NCI-H2107 (cell line): Measurements from ENCODE around the gene USP17L10.
"Not testable (repeated sequence)": the region's sequence is repeated elsewhere in the genome, so short reads cannot be mapped to it uniquely, and the experiment has no call there.

Experiments
- DNase-seq: peaks from one replicate; lab custom pipeline; 2025; lab: John Stamatoyannopoulos, UW

The USP17L10 gene, protein sequence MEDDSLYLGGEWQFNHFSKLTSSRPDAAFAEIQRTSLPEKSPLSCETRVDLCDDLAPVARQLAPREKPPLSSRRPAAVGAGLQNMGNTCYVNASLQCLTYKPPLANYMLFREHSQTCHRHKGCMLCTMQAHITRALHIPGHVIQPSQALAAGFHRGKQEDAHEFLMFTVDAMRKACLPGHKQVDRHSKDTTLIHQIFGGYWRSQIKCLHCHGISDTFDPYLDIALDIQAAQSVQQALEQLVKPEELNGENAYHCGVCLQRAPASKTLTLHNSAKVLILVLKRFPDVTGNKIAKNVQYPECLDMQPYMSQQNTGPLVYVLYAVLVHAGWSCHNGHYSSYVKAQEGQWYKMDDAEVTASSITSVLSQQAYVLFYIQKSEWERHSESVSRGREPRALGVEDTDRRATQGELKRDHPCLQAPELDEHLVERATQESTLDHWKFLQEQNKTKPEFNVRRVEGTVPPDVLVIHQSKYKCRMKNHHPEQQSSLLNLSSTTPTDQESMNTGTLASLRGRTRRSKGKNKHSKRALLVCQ

GRCh38 chr4:9210357-9210756 is at the start of gene USP17L10:
Gene USP17L10 (plus strand): TSS chr4:9210657. CDS start chr4:9210657, 0 bp downstream.
- DNase-seq = not testable (repeated sequence)

DNA sequence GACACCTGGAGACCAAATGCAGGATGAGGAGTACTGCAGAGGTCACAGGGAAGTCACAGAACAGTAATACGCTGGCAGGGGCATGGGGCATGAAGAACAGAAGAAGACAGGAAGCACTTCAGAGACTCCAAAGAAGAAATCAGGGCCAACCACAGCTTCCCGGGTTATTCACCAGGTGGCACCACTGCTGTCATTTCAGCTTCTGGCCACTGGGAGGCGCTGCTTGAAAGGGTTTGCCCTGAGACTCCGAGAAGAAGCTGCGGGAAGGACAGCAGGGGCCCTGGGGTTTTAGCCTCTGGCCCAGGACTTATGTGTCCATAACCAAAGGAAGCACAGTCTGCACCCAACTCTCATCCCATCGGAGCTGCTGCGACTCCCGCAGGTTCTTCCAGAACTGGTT is 44.5 kb upstream of the USP17L10 start:
- not testable (repeated sequence) for DNase-seq

- not testable (repeated sequence) for DNase-seq
Measured at GRCh38 chr4:9169791-9170459, 40.5 kb upstream of the USP17L10 start, which contains the start of gene FAM90A26. Gene FAM90A26 (plus strand): TSS chr4:9170409. CDS start chr4:9173173, 2,764 bp downstream.

DNA sequence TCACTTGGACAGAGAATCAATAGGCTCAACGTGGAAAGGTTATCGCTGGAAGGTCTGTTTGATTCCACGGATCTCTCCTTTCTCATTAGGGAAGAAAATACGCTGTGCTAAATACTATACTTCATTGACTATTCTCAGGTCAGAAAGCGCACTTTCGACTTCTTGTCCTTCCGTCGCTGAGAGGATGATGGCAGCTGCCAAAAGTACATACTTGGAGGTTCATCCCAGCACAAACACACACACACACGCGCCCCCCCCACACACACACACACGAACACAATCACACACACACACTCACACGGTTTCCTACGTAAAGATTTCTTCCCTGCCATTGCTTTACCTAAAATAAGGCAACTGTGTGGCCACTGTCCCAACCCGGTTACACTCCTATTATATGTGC is 4.2 kb downstream of the USP17L10 start:
- DNase-seq = not testable (repeated sequence)

GRCh38 chr4:9215105-9215504 is 4.6 kb downstream of the USP17L10 start, which contains the start of gene USP17L11:
Gene USP17L11 (plus strand): TSS chr4:9215405. CDS start chr4:9215405, 0 bp downstream.
- DNase-seq = not testable (repeated sequence)

GRCh38 chr4:9219852-9220251 is 9.4 kb downstream of the USP17L10 start, which contains the start of gene USP17L12:
Gene USP17L12 (plus strand): TSS chr4:9220152. CDS start chr4:9220152, 0 bp downstream.
- not testable (repeated sequence) for DNase-seq

GRCh38 chr4:9224596-9224995 is 14.1 kb downstream of the USP17L10 start, which contains the start of gene USP17L13:
Gene USP17L13 (plus strand): TSS chr4:9224896. CDS start chr4:9224896, 0 bp downstream.
- DNase-seq = not testable (repeated sequence)

- DNase-seq = not testable (repeated sequence)
Measured at GRCh38 chr4:9230249-9230648, 19.8 kb downstream of the USP17L10 start.

DNA sequence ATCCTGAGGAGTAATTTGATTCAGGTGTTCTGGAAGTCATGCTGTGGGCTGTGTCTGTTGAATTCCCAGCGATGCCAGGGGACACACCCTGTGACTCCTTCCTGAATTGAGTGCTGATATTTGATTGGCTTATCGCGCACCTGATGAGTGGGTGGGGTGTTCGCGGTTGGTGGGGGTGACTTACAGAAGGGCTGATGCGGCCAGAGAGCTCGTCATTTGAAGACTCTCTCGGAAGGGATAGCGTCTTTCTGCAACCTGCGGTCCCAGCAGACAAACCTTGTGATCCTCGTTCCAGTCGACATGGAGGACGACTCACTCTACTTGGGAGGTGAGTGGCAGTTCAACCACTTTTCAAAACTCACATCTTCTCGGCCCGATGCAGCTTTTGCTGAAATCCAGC is 23.6 kb downstream of the USP17L10 start, which contains the start of gene USP17L15:
Gene USP17L15, plus strand, starts transcription at position 301 of the 400 bp plus-strand sequence. Its CDS starts 0 bp downstream, at position 301.
- not testable (repeated sequence) for DNase-seq

DNA sequence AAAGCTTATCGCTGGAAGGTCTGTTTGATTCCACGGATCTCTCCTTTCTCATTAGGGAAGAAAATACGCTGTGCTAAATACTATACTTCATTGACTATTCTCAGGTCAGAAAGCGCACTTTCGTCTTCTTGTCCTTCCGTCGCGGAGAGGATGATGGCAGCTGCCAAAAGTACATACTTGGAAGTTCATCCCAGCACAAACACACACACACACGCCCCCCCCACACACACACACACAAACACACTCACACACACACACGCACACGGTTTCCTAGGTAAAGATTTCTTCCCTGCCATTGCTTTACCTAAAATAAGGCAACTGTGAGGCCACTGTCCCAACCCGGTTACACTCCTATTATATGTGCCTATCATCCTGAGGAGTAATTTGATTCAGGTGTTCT is 28.0 kb downstream of the USP17L10 start:
- DNase-seq = not testable (repeated sequence)

DNA sequence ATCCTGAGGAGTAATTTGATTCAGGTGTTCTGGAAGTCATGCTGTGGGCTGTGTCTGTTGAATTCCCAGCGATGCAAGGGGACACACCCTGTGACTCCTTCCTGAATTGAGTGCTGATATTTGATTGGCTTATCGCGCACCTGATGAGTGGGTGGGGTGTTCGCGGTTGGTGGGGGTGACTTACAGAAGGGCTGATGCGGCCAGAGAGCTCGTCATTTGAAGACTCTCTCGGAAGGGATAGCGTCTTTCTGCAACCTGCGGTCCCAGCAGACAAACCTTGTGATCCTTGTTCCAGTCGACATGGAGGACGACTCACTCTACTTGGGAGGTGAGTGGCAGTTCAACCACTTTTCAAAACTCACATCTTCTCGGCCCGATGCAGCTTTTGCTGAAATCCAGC is 33.1 kb downstream of the USP17L10 start, which contains the start of gene USP17L17:
Gene USP17L17, plus strand, starts transcription at position 301 of the 400 bp plus-strand sequence. Its CDS starts 0 bp downstream, at position 301.
- DNase-seq = not testable (repeated sequence)

DNA sequence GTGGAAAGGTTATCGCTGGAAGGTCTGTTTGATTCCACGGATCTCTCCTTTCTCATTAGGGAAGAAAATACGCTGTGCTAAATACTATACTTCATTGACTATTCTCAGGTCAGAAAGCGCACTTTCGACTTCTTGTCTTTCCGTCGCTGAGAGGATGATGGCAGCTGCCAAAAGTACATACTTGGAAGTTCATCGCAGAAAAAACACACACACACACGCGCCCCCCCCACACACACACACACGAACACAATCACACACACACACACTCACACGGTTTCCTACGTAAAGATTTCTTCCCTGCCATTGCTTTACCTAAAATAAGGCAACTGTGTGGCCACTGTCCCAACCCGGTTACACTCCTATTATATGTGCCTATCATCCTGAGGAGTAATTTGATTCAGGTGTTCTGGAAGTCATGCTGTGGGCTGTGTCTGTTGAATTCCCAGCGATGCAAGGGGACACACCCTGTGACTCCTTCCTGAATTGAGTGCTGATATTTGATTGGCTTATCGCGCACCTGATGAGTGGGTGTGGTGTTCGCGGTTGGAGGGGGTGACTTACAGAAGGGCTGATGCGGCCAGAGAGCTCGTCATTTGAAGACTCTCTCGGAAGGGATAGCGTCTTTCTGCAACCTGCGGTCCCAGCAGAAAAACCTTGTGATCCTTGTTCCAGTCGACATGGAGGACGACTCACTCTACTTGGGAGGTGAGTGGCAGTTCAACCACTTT is 37.7 kb downstream of the USP17L10 start, which contains the start of gene USP17L18:
Gene USP17L18, plus strand, starts transcription at position 678 of the 728 bp plus-strand sequence. Its CDS starts 0 bp downstream, at position 678.
- DNase-seq = not testable (repeated sequence)

GRCh38 chr4:9253078-9253477 is 42.6 kb downstream of the USP17L10 start, which contains the start of gene USP17L19:
Gene USP17L19 (plus strand): TSS chr4:9253378. CDS start chr4:9253378, 0 bp downstream.
- not testable (repeated sequence) for DNase-seq

- DNase-seq = not testable (repeated sequence)
Measured at GRCh38 chr4:9257824-9258223, 47.4 kb downstream of the USP17L10 start, which contains the start of gene USP17L20. Gene USP17L20 (plus strand): TSS chr4:9258124. CDS start chr4:9258124, 0 bp downstream.
